IMR-90 (cell line): Measurements from ENCODE around the gene FLT3. TPM values are rescaled to one million over a fixed set of nuclear protein-coding genes. Genes with fewer than 3 reads are reported as not detected.

Experiments used
- ATAC-seq: fragments of 200-7000 bp; cut with Tn5 transposase; 2 replicates; pipeline ENCODE4 v1.9.1; 2020; ENCODE audit warnings: low read depth, mild to moderate bottlenecking, moderate library complexity
- BruUV-seq: library from RNA; stranded (reverse); fragments of 400-500 nt; replicated peaks from 2 replicates; lab custom pipeline; 2021; lab: Mats Ljungman, UMichigan
- CTCF ChIA-PET: fragments of 300-600 bp; formaldehyde crosslinking; extraction: SDS; loops from one replicate; lab custom pipeline; 2021; ENCODE audit warnings: antibody characterized with exemption; lab: Yijun Ruan, JAX
- POLR2A ChIA-PET: fragments of 300-600 bp; sonication (Branson Sonifier 250); formaldehyde crosslinking; loops from one replicate; lab custom pipeline; 2022; ENCODE audit warnings: antibody characterized with exemption; ENCODE audit not compliant: unreplicated experiment; lab: Charles Lee
- DNase-seq: peaks from one replicate; pipeline ENCODE4 v3.0.0; 2013
- H2AFZ ChIP-seq: replicated peaks from 2 replicates; pipeline ENCODE3; 2013; ENCODE audit warnings: low read length, mild to moderate bottlenecking; ENCODE audit not compliant: poor library complexity
- H2AK5ac ChIP-seq: 2 replicates; pipeline ENCODE4 v1.6.1; 2013; ENCODE audit warnings: low read depth, low read length, inconsistent platforms
- H2AK9ac ChIP-seq: replicated peaks from 2 replicates; pipeline ENCODE3; 2013; ENCODE audit warnings: mild to moderate bottlenecking, low read depth, low read length, moderate library complexity; ENCODE audit not compliant: poor library complexity
- H2BK120ac ChIP-seq: 2 replicates; pipeline ENCODE4 v1.6.1; 2013; ENCODE audit warnings: low read depth, low read length, inconsistent platforms
- H2BK15ac ChIP-seq: 3 replicates; pipeline ENCODE4 v1.6.1; 2013; ENCODE audit warnings: low read depth, low read length, inconsistent platforms
- H2BK20ac ChIP-seq: 2 replicates; pipeline ENCODE4 v1.6.1; 2013; ENCODE audit warnings: low read depth, mild to moderate bottlenecking, inconsistent platforms, low read length, moderate library complexity
- H2BK5ac ChIP-seq: 2 replicates; pipeline ENCODE4 v1.6.1; 2013; ENCODE audit warnings: mild to moderate bottlenecking, low read depth, low read length, inconsistent platforms; ENCODE audit not compliant: poor library complexity, severe bottlenecking
- H3K14ac ChIP-seq: replicated peaks from 2 replicates; pipeline ENCODE4 v1.6.1; 2013; ENCODE audit warnings: low read depth, low read length, inconsistent platforms
- H3K18ac ChIP-seq: 2 replicates; pipeline ENCODE4 v1.6.1; 2013; ENCODE audit warnings: low read depth, low read length, control low read depth
- H3K23ac ChIP-seq: 2 replicates; pipeline ENCODE4 v1.6.1; 2013; ENCODE audit warnings: low read depth, low read length, inconsistent platforms
- H3K27ac ChIP-seq: 2 replicates; pipeline ENCODE4 v1.5.1; 2013; ENCODE audit warnings: mild to moderate bottlenecking, control low read depth, low read length; ENCODE audit not compliant: insufficient read depth
- H3K27me3 ChIP-seq: 2 replicates; pipeline ENCODE4 v1.6.1; 2013; ENCODE audit warnings: low read length; ENCODE audit not compliant: control insufficient read depth, insufficient read depth
- H3K36me3 ChIP-seq: 2 replicates; pipeline ENCODE4 v1.6.1; 2013; ENCODE audit warnings: low read length, mixed read lengths; ENCODE audit not compliant: control insufficient read depth, insufficient read depth
- H3K4ac ChIP-seq: 2 replicates; pipeline ENCODE4 v1.6.1; 2013; ENCODE audit warnings: low read depth, low read length, inconsistent platforms
- H3K4me1 ChIP-seq: 2 replicates; pipeline ENCODE4 v1.6.1; 2013; ENCODE audit warnings: low read length, mixed read lengths; ENCODE audit not compliant: control insufficient read depth, insufficient read depth
- H3K4me2 ChIP-seq: 2 replicates; pipeline ENCODE4 v1.6.1; 2013; ENCODE audit warnings: low read depth, mild to moderate bottlenecking, control low read depth, low read length, moderate library complexity
- H3K4me3 ChIP-seq: 2 replicates; pipeline ENCODE4 v1.5.1; 2013; ENCODE audit warnings: low read depth, mild to moderate bottlenecking, control low read depth, low read length, moderate library complexity; ENCODE audit not compliant: insufficient read depth
- H3K56ac ChIP-seq: 2 replicates; pipeline ENCODE4 v1.6.1; 2013; ENCODE audit warnings: low read length, inconsistent platforms; ENCODE audit not compliant: insufficient read depth; ENCODE audit errors: extremely low read depth
- H3K79me1 ChIP-seq, 2 experiments: 2 replicates each; pipeline ENCODE4 v1.6.1; 2013; ENCODE audit warnings: low read length in 2 of 2, inconsistent platforms in 1 of 2, low read depth in 1 of 2
- H3K9ac ChIP-seq: 2 replicates; pipeline ENCODE4 v1.6.1; 2013; ENCODE audit warnings: low read depth, low read length, control low read depth
- H3K9me1 ChIP-seq: 2 replicates; pipeline ENCODE4 v1.6.1; 2013; ENCODE audit warnings: low read length, inconsistent platforms; ENCODE audit not compliant: insufficient read depth
- H3K9me3 ChIP-seq: 2 replicates; pipeline ENCODE4 v1.6.1; 2013; ENCODE audit warnings: low read length; ENCODE audit not compliant: control insufficient read depth, insufficient read depth
- H4K20me1 ChIP-seq: 2 replicates; pipeline ENCODE4 v1.6.1; 2013; ENCODE audit warnings: low read length, inconsistent platforms; ENCODE audit not compliant: insufficient read depth
- H4K5ac ChIP-seq: 2 replicates; pipeline ENCODE4 v1.6.1; 2013; ENCODE audit warnings: mild to moderate bottlenecking, low read depth, low read length, control low read depth
- H4K8ac ChIP-seq, 2 experiments: 2 replicates each; pipeline ENCODE4 v1.6.1; 2013; ENCODE audit warnings: low read depth in 2 of 2, low read length in 2 of 2, control low read depth in 1 of 2, inconsistent platforms in 1 of 2
- H4K91ac ChIP-seq: 2 replicates; pipeline ENCODE4 v1.6.1; 2013; ENCODE audit warnings: low read depth, low read length, inconsistent platforms; ENCODE audit not compliant: insufficient read depth
- CHD1 ChIP-seq: IDR thresholded peaks from 2 replicates; pipeline ENCODE4 v1.6.1; 2012; ENCODE audit warnings: low read depth, low read length, improper control_type of control experiment
- MAFK ChIP-seq: IDR thresholded peaks from 2 replicates; pipeline ENCODE4 v1.6.1; 2012; ENCODE audit warnings: low read depth, low read length, improper control_type of control experiment
- RCOR1 ChIP-seq: IDR thresholded peaks from 2 replicates; pipeline ENCODE4 v1.6.1; 2012; ENCODE audit warnings: mild to moderate bottlenecking, low read length, improper control_type of control experiment; ENCODE audit not compliant: insufficient replicate concordance
- SMC3 ChIP-seq: fragments of 150-350 bp; IDR thresholded peaks from 2 replicates; pipeline ENCODE4 v1.6.1; 2016; ENCODE audit warnings: low read depth, mild to moderate bottlenecking, antibody characterized with exemption, low read length, moderate library complexity
- WGBS, 2 experiments: methylation state at CpG; one replicate each; pipeline versions ENCODE4 v1.1.5 to v1.1.7; 2013; ENCODE audit warnings: missing lambda C conversion rate in 2 of 2; ENCODE audit not compliant: insufficient read length in 1 of 2; ENCODE audit errors: extremely low coverage in 2 of 2; 5-methylcytosine and 5-hydroxymethylcytosine counted together
- dilution Hi-C: fragments of 300-500 bp; cut with HindIII; formaldehyde crosslinking; loops from one replicate; pipeline ENCODE4 v1.14.3; 2018; ENCODE audit warnings: low sequenced_read_pairs; ENCODE audit not compliant: unreplicated experiment
- in situ Hi-C: fragments of 300-500 bp; cut with MboI; formaldehyde crosslinking; loops from 3 replicates; pipeline ENCODE4 v1.14.3; 2019; ENCODE audit warnings: low sequenced_read_pairs, inconsistent platforms, mixed read lengths
- intact Hi-C: fragments of 100-400 bp; cut with micrococcal nuclease; formaldehyde crosslinking; loops from 2 replicates; pipeline ENCODE4 v1.10.0; 2022
- polyA plus RNA-seq, 3 experiments: library from polyadenylated mRNA; depleted of rRNA; stranded (reverse); fragments of >200 nt; gene quantifications; 2 replicates each; pipeline ENCODE4 v1.2.3, GENCODE V29; 2012; ENCODE audit warnings: low replicate concordance in 1 of 3
- total RNA-seq: library from RNA; depleted of rRNA; stranded (reverse); fragments of >200 nt; gene quantifications from 2 replicates; pipeline ENCODE4 v1.2.3, GENCODE V29; 2012
- TF ChIP-seq, protein P1 (sequence below): fragments of 150-350 bp; IDR thresholded peaks from 2 replicates; pipeline ENCODE4 v1.6.1; 2017; ENCODE audit warnings: mild to moderate bottlenecking, antibody characterized with exemption, low read length, low read depth

The FLT3 gene
- total and polyA plus RNA-seq, 2 of the 4 experiments (the other 2 are of a cell fraction): not detected

DNA sequence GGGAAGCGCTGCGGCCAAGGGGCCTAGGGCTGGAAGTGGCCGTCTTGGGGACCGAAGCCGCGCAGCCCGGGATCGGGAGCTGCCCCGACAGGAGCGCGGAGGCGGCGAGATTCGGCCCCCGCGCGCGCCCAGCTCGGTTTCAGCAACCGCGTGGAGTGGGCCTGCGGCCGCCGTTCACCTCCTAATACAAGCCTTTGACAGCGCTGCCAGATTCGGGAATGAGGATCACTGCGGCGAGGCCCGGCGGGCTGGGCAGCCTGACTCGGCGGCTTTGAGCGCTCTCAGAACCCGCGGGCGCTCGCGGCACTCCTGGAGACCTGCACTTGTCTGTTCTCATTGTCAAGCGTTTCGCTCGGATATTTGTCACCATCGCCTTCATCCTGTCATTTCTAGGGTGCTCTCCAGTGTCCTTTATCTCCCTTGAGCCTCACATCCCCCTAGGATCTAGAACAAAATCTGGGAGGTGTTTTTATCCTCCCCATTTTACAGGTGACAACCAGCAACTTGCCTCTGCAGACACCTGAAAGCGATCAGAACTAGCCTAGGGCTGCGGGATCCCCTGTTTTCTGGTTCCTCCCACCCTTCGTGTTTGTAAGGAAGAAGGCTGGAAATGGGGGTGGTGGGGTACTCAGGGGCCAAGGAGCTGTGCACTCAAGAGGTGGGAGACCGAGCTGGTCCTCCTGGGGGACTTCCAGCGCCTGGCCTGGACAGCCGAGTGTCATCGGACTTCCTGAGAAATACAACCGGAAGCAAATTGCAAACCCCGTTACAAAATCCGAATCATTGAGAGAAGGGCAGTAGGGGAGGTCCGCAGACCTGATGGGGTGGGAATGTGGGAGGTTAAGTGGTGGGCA, 129.8 kb downstream of the FLT3 start (continued):
- TF ChIP-seq RCOR1: no peak

DNA sequence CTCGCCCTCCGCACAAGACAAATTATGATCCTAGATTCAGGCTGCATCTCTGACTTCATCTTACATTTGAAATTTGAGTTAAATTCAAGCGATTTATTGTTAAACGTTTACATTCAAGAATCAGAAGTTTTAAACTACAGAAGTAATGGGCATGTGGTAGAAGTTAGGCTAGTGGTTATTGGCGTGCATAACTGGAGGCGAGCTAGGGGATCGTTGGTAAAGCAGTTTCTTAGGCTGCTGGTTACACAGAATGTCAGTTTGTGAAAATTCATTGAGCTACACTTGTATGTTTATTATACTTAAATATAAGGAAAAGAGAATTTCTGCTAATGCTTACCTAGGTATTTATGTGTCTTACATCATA, 130.5 kb downstream of the FLT3 start:
- Histone ChIP-seq H3K23ac (no peak overlapping the region), H2BK120ac (no peak overlapping the region), H2BK15ac (no peak overlapping the region), H3K4me1 (no peaks in the 10 kb centered on the region), H3K9me1 (no peaks in the 10 kb centered on the region; the same call in 1 of the 2 replicates), H3K27ac (no peak overlapping the region), H3K36me3 (no peaks in the 10 kb centered on the region), H3K4me3 (no peak overlapping the region), H3K4ac (no peak overlapping the region), H3K9me3 (peaks cover 3% of the 10 kb centered on the region; the same call in 1 of the 2 replicates), H4K91ac (no peak overlapping the region), H2BK20ac (no peak overlapping the region), H2AK5ac (no peak overlapping the region), H2AK9ac (no peak overlapping the region), H4K20me1 (peaks cover 4% of the 10 kb centered on the region), H4K5ac (no peak overlapping the region), H3K9ac (no peak overlapping the region), H3K14ac (no peak overlapping the region), H3K79me1 (no peaks in the 10 kb centered on the region), H3K4me2 (no peak overlapping the region), H3K27me3 (peaks cover 98% of the 10 kb centered on the region), H3K18ac (no peak overlapping the region), H2BK5ac (no peak overlapping the region), H2AFZ (no peak overlapping the region), H3K56ac (no peak overlapping the region), H4K8ac (no peak overlapping the region)
- DNase-seq (no peak), ATAC-seq (no peak)
- no TSS peak for BruUV-seq
- dilution Hi-C loops (no loop called here), in situ Hi-C loops (no loop called here), intact Hi-C loops (no loop called here)
- POLR2A ChIA-PET: interaction anchor here (0.6 kb wide), 1 partner anchor 327 kb away, joined by 3 read pairs; no protein-coding TSS in a partner anchor
- no CpG with 5 or more reads among the region's 7 CpGs for WGBS, 2 experiments
- CTCF ChIA-PET: no interaction called here
- no peak for TF ChIP-seq RCOR1
- TF ChIP-seq SMC3: no peak
- no peak for TF ChIP-seq CHD1
- TF ChIP-seq, protein P1, sequence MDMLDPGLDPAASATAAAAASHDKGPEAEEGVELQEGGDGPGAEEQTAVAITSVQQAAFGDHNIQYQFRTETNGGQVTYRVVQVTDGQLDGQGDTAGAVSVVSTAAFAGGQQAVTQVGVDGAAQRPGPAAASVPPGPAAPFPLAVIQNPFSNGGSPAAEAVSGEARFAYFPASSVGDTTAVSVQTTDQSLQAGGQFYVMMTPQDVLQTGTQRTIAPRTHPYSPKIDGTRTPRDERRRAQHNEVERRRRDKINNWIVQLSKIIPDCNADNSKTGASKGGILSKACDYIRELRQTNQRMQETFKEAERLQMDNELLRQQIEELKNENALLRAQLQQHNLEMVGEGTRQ: no peak
- TF ChIP-seq MAFK: no peak
